ENCODE data around the gene SLC6A8. TPM values are rescaled to one million over a fixed set of nuclear protein-coding genes. Genes with fewer than 3 reads are reported as not detected.
"Not testable (repeated sequence)": the region's sequence is repeated elsewhere in the genome, so short reads cannot be mapped to it uniquely, and the experiment has no call there.

The SLC6A8 gene
- total RNA-seq, 1 experiment from 2014 or later = 49.8 TPM

GRCh38 chrX:153697924-153698865, 10.5 kb downstream of the SLC6A8 start:
- no peaks in the 10 kb centered on the region for H3K36me3 ChIP-seq (ENCODE audit: insufficient read depth, low read length, poor library complexity, severe bottlenecking)
- TF ChIP-seq CTCF (conservative IDR thresholded peaks at IDR 0.05; ENCODE audit: low read depth, low read length) (no peak), EZH2 (IDR thresholded peaks at IDR 0.05; ENCODE audit: borderline replicate concordance, low read depth, low read length, poor library complexity, severe bottlenecking) (no peak)
- ChIA-PET POLR2A (ENCODE audit: low non-redundant PET) (no interaction called here), CTCF (interaction anchor here (0.6 kb wide), 1 partner anchor 159 kb away, joined by 4 read pairs; no protein-coding TSS in a partner anchor)
- no peaks in the 10 kb centered on the region for H3K4me1 ChIP-seq (ENCODE audit: insufficient read depth, low read length, poor library complexity, severe bottlenecking)
- intact Hi-C loops (cut with micrococcal nuclease; ENCODE audit: unreplicated experiment) = no loop called here
- no peak overlapping the region for H3K27ac ChIP-seq (ENCODE audit: low read depth, low read length, poor library complexity, severe bottlenecking)
- H3K4me3 ChIP-seq (ENCODE audit: low read depth, low read length, poor library complexity, severe bottlenecking) = no peak overlapping the region
- no peaks in the 10 kb centered on the region for H3K9me3 ChIP-seq (ENCODE audit: low read depth, low read length, poor library complexity, severe bottlenecking)
- no TSS peak for BruUV-seq (replicated peaks)
- no peak for DNase-seq (ENCODE audit: low spot score)
- no peaks in the 10 kb centered on the region for H3K27me3 ChIP-seq (replicated peaks; ENCODE audit: insufficient read depth, low read depth, low read length, poor library complexity)

- H3K27ac ChIP-seq (ENCODE audit: low read depth, low read length, poor library complexity, severe bottlenecking); POLR2A ChIA-PET (ENCODE audit: low non-redundant PET); H3K4me3 ChIP-seq (ENCODE audit: low read depth, low read length, poor library complexity, severe bottlenecking); H3K27me3 ChIP-seq (replicated peaks; ENCODE audit: insufficient read depth, low read depth, low read length, poor library complexity); BruUV-seq (replicated peaks); H3K4me1 ChIP-seq (ENCODE audit: insufficient read depth, low read length, poor library complexity, severe bottlenecking); H3K36me3 ChIP-seq (ENCODE audit: insufficient read depth, low read length, poor library complexity, severe bottlenecking); intact Hi-C loops (cut with micrococcal nuclease; ENCODE audit: unreplicated experiment); DNase-seq (ENCODE audit: low spot score); H3K9me3 ChIP-seq (ENCODE audit: low read depth, low read length, poor library complexity, severe bottlenecking); CTCF ChIA-PET: not testable (repeated sequence)
These were observed 11.6 kb downstream of the SLC6A8 start for GRCh38 chrX:153699210-153699783.

- intact Hi-C loops (cut with micrococcal nuclease; ENCODE audit: unreplicated experiment); H3K27ac ChIP-seq (ENCODE audit: low read depth, low read length, poor library complexity, severe bottlenecking); H3K36me3 ChIP-seq (ENCODE audit: insufficient read depth, low read length, poor library complexity, severe bottlenecking); CTCF ChIA-PET; DNase-seq (ENCODE audit: low spot score); BruUV-seq (replicated peaks); H3K27me3 ChIP-seq (replicated peaks; ENCODE audit: insufficient read depth, low read depth, low read length, poor library complexity); POLR2A ChIA-PET (ENCODE audit: low non-redundant PET); H3K9me3 ChIP-seq (ENCODE audit: low read depth, low read length, poor library complexity, severe bottlenecking); H3K4me3 ChIP-seq (ENCODE audit: low read depth, low read length, poor library complexity, severe bottlenecking); H3K4me1 ChIP-seq (ENCODE audit: insufficient read depth, low read length, poor library complexity, severe bottlenecking): not testable (repeated sequence)
These were observed 12.2 kb downstream of the SLC6A8 start for GRCh38 chrX:153699784-153700371.

GRCh38 chrX:153700376-153700945, 12.7 kb downstream of the SLC6A8 start:
- no peak for DNase-seq (ENCODE audit: low spot score)
- no peak for TF ChIP-seq EZH2 (IDR thresholded peaks at IDR 0.05; ENCODE audit: borderline replicate concordance, low read depth, low read length, poor library complexity, severe bottlenecking)
- TF ChIP-seq CTCF (conservative IDR thresholded peaks at IDR 0.05; ENCODE audit: low read depth, low read length) = no peak
- Histone ChIP-seq H3K4me1 (ENCODE audit: insufficient read depth, low read length, poor library complexity, severe bottlenecking) (no peaks in the 10 kb centered on the region), H3K4me3 (ENCODE audit: low read depth, low read length, poor library complexity, severe bottlenecking) (no peak overlapping the region), H3K36me3 (ENCODE audit: insufficient read depth, low read length, poor library complexity, severe bottlenecking) (peaks cover 5% of the 10 kb centered on the region), H3K27me3 (replicated peaks; ENCODE audit: insufficient read depth, low read depth, low read length, poor library complexity) (no peaks in the 10 kb centered on the region), H3K9me3 (ENCODE audit: low read depth, low read length, poor library complexity, severe bottlenecking) (no peaks in the 10 kb centered on the region), H3K27ac (ENCODE audit: low read depth, low read length, poor library complexity, severe bottlenecking) (no peak overlapping the region)
- BruUV-seq (replicated peaks) = no TSS peak
- intact Hi-C loops (cut with micrococcal nuclease; ENCODE audit: unreplicated experiment) = no loop called here
- ChIA-PET CTCF (no interaction called here), POLR2A (ENCODE audit: low non-redundant PET) (no interaction called here)

Data from A673 (cell line).